ENCODE measurements around the gene ZFPM1. TPM values are rescaled to one million over a fixed set of nuclear protein-coding genes. Genes with fewer than 3 reads are reported as not detected.

The ZFPM1 gene
- total RNA-seq, 3 donors from 2014 or later, result 0.32 to 2.9 (median 2.3) TPM

GRCh38 chr16:88415381-88415705 lies 37.7 kb upstream of the ZFPM1 start:
- Histone ChIP-seq H3K36me3 (no peaks in the 10 kb centered on the region), H3K27ac (no peak overlapping the region), H3K4me3 (no peak overlapping the region), H3K9me3 (no peaks in the 10 kb centered on the region), H3K27me3 (no peaks in the 10 kb centered on the region), H3K4me1 (no peaks in the 10 kb centered on the region)
- no peak for TF ChIP-seq CTCF (IDR thresholded peaks at IDR 0.05)
- no peak for TF ChIP-seq POLR2AphosphoS5 (IDR thresholded peaks at IDR 0.05)
- no peak for TF ChIP-seq POLR2A (IDR thresholded peaks at IDR 0.05)
- DNase-seq (ENCODE audit: low spot score in 2 of 2), result no peak
- intact Hi-C loops (cut with DNase I; ENCODE audit: low total_unique reads), result no loop called here

GRCh38 chr16:88415713-88416323 lies 37.3 kb upstream of the ZFPM1 start:
- no peak overlapping the region for H3K27ac ChIP-seq
- intact Hi-C loops (cut with DNase I; ENCODE audit: low total_unique reads), result no loop called here
- no peak overlapping the region for H3K4me3 ChIP-seq
- H3K36me3 ChIP-seq, result no peaks in the 10 kb centered on the region
- no peaks in the 10 kb centered on the region for H3K27me3 ChIP-seq
- no peaks in the 10 kb centered on the region for H3K9me3 ChIP-seq
- no peak for TF ChIP-seq CTCF (IDR thresholded peaks at IDR 0.05)
- TF ChIP-seq POLR2AphosphoS5 (IDR thresholded peaks at IDR 0.05), result no peak
- no peak for TF ChIP-seq POLR2A (IDR thresholded peaks at IDR 0.05)
- H3K4me1 ChIP-seq, result no peaks in the 10 kb centered on the region
- no peak for DNase-seq (ENCODE audit: low spot score in 2 of 2)

GRCh38 chr16:88416686-88417085 lies 36.4 kb upstream of the ZFPM1 start:
- Histone ChIP-seq H3K27me3 (no peaks in the 10 kb centered on the region), H3K27ac (no peak overlapping the region), H3K4me1 (no peaks in the 10 kb centered on the region), H3K9me3 (no peaks in the 10 kb centered on the region), H3K36me3 (no peaks in the 10 kb centered on the region), H3K4me3 (no peak overlapping the region)
- intact Hi-C loops (cut with DNase I; ENCODE audit: low total_unique reads), result no loop called here
- no peak for TF ChIP-seq POLR2A (IDR thresholded peaks at IDR 0.05)
- no peak for TF ChIP-seq POLR2AphosphoS5 (IDR thresholded peaks at IDR 0.05)
- no peak for TF ChIP-seq CTCF (IDR thresholded peaks at IDR 0.05)
- DNase-seq (ENCODE audit: low spot score in 2 of 2), result no peak

DNA sequence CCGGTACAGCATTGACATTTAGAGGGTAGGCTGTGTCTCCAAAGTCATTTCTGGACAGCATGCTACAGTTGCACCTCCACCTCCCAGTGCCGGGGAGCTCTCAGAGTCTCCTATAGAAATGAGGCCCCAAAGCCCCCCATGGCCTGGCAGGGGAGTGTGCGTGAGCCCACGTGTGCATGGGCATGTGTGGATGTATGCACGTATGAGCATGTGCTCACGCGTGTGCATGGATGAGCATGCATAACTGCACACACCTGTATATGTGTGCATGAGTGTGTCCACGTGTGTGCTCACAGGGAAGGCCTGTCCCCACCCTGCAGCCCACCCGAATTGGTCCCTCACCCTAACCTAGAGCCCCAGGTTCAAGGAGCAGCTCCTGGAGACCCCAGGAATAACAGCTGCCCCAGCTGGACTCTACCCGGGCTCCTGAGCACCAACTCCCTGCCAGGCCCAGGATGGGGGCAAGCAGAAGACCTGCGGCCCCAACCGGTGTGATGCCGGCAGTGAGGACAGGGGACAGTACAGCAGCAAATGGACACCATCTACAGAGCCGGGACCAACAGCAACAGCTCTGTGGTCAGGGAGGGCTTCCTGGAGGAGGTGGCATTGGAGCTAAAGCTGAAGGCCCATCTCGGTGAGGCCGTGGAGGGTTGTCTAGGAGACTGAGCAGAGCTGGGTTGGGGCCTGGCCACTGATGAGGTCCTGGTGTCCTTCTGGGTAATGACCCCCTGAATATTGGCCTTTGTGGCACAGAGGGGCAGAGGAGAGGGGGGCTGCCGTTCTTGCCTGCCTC lies 35.2 kb upstream of the ZFPM1 start:
- Histone ChIP-seq H3K27me3 (no peaks in the 10 kb centered on the region), H3K4me1 (no peaks in the 10 kb centered on the region), H3K27ac (no peak overlapping the region), H3K36me3 (no peaks in the 10 kb centered on the region), H3K9me3 (no peaks in the 10 kb centered on the region), H3K4me3 (no peak overlapping the region)
- TF ChIP-seq POLR2A (IDR thresholded peaks at IDR 0.05) (no peak), CTCF (IDR thresholded peaks at IDR 0.05) (no peak)
- no peak for DNase-seq (ENCODE audit: low spot score in 2 of 2)
- intact Hi-C loops (cut with DNase I; ENCODE audit: low total_unique reads), result no loop called here

- no peaks in the 10 kb centered on the region for H3K4me1 ChIP-seq
- H3K27me3 ChIP-seq, result no peaks in the 10 kb centered on the region
- no peak for TF ChIP-seq POLR2A (IDR thresholded peaks at IDR 0.05)
- no peak for TF ChIP-seq POLR2AphosphoS5 (IDR thresholded peaks at IDR 0.05)
- TF ChIP-seq CTCF (IDR thresholded peaks at IDR 0.05), result no peak
- no peak overlapping the region for H3K4me3 ChIP-seq
- no peaks in the 10 kb centered on the region for H3K36me3 ChIP-seq
- no peaks in the 10 kb centered on the region for H3K9me3 ChIP-seq
- H3K27ac ChIP-seq, result no peak overlapping the region
- intact Hi-C loops (cut with DNase I; ENCODE audit: low total_unique reads), result no loop called here
- DNase-seq (ENCODE audit: low spot score in 2 of 2), result no peak
These were observed 34.2 kb upstream of the ZFPM1 start for GRCh38 chr16:88418869-88419268.
